Esophagus squamous epithelium (tissue), 4 donors: ENCODE results near the gene ERAS.

Experiments used
- POLR2A ChIP-seq, 4 donors: fragments of 450-650 bp; IDR thresholded peaks; one replicate each; pipeline ENCODE4 v1.6.1; 2017; ENCODE audit warnings: antibody characterized with exemption in 4 of 4, mild to moderate bottlenecking in 4 of 4, moderate library complexity in 3 of 4
- TF ChIP-seq, protein P1 (sequence below), 6 experiments: fragments of 450-650 bp in 4 of 6; fragments of 200-600 bp in 2 of 6; sonication (generic) in 2 of 6; IDR thresholded peaks; one replicate each; pipeline ENCODE4 v1.5.1; 2016 to 2019; ENCODE audit warnings: antibody characterized with exemption in 6 of 6, mild to moderate bottlenecking in 4 of 6, moderate library complexity in 4 of 6

- TF ChIP-seq, protein P1, sequence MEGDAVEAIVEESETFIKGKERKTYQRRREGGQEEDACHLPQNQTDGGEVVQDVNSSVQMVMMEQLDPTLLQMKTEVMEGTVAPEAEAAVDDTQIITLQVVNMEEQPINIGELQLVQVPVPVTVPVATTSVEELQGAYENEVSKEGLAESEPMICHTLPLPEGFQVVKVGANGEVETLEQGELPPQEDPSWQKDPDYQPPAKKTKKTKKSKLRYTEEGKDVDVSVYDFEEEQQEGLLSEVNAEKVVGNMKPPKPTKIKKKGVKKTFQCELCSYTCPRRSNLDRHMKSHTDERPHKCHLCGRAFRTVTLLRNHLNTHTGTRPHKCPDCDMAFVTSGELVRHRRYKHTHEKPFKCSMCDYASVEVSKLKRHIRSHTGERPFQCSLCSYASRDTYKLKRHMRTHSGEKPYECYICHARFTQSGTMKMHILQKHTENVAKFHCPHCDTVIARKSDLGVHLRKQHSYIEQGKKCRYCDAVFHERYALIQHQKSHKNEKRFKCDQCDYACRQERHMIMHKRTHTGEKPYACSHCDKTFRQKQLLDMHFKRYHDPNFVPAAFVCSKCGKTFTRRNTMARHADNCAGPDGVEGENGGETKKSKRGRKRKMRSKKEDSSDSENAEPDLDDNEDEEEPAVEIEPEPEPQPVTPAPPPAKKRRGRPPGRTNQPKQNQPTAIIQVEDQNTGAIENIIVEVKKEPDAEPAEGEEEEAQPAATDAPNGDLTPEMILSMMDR (IDR thresholded peaks at IDR 0.05): no peak
- no peak for TF ChIP-seq POLR2A (IDR thresholded peaks at IDR 0.05)
Measured at GRCh38 chrX:48782216-48782615, 44.1 kb upstream of the ERAS start.
